Tibial artery (tissue), 4 donors: ENCODE data around the gene TRAPPC11.

ENCODE experiments used
- DNase-seq, 2 donors: peaks; one replicate each; pipeline ENCODE4 v3.0.0-alpha.2; 2019
- H3K27ac ChIP-seq, 2 donors: fragments of 200-600 bp; sonication (generic) in 1 of 2; 1 replicate in 1 of 2; 2 replicates in 1 of 2; pipeline ENCODE4 v1.5.1; 2018 to 2019; ENCODE audit warnings: mild to moderate bottlenecking in 1 of 2
- H3K27me3 ChIP-seq, 2 donors: fragments of 200-600 bp; sonication (generic) in 1 of 2; one replicate each; pipeline versions ENCODE4 v1.5.1 to v1.6.0; 2016 to 2019
- H3K36me3 ChIP-seq, 3 donors: fragments of 200-600 bp; sonication (generic) in 2 of 3; one replicate each; pipeline ENCODE4 v1.5.1; 2016 to 2019; ENCODE audit warnings: mild to moderate bottlenecking in 2 of 3
- H3K4me1 ChIP-seq, 4 donors: fragments of 200-600 bp; sonication (generic) in 2 of 4; 1 replicate in 3 of 4; 2 replicates in 1 of 4; pipeline ENCODE4 v1.5.1; 2016 to 2019
- H3K4me3 ChIP-seq, 2 donors: fragments of 200-600 bp; sonication (generic) in 1 of 2; 1 replicate in 1 of 2; 2 replicates in 1 of 2; pipeline ENCODE4 v1.5.1; 2018 to 2019; ENCODE audit warnings: mild to moderate bottlenecking in 2 of 2
- H3K9me3 ChIP-seq, 3 donors: fragments of 200-600 bp; sonication (generic) in 1 of 3; one replicate each; pipeline ENCODE4 v1.5.1; 2016 to 2019
- CTCF ChIP-seq, 2 experiments: fragments of 200-600 bp in 1 of 2; fragments of 450-650 bp in 1 of 2; IDR thresholded peaks; one replicate each; pipeline ENCODE4 v1.5.1; 2017 to 2019; ENCODE audit warnings: antibody characterized with exemption in 2 of 2, mild to moderate bottlenecking in 1 of 2, moderate library complexity in 1 of 2
- intact Hi-C: fragments of 100-400 bp; cut with DNase I; formaldehyde crosslinking; loops from one replicate; pipeline ENCODE4 v1.15.0; 2023; ENCODE audit warnings: low total_unique reads

TRAPPC11 gene

GRCh38 chr4:183635741-183636140 lies 23.4 kb upstream of the TRAPPC11 start:
- intact Hi-C loops = no loop called here
- DNase-seq = no peak
- Histone ChIP-seq H3K27me3 (no peaks in the 10 kb centered on the region), H3K27ac (peak overlapping the region in 1 of 2 donors; percentile 61), H3K4me3 (no peak overlapping the region), H3K36me3 (no peaks in the 10 kb centered on the region), H3K4me1 (peaks cover 0 to 36% (median 18%) of the 10 kb centered on the region in 4 donors), H3K9me3 (no peaks in the 10 kb centered on the region)
- TF ChIP-seq CTCF (IDR thresholded peaks at IDR 0.05) = no peak

- Histone ChIP-seq H3K9me3 (no peaks in the 10 kb centered on the region), H3K27ac (peak overlapping the region; percentile 43 to 61), H3K27me3 (no peaks in the 10 kb centered on the region), H3K4me1 (peaks cover 0 to 36% (median 18%) of the 10 kb centered on the region in 4 donors), H3K36me3 (peaks cover 0 to 2% (median 0%) of the 10 kb centered on the region in 3 donors), H3K4me3 (peak overlapping the region; percentile 27 to 34)
- DNase-seq = no peak
- TF ChIP-seq CTCF (IDR thresholded peaks at IDR 0.05) = no peak
- intact Hi-C loops = no loop called here
These were observed 22.6 kb upstream of the TRAPPC11 start for GRCh38 chr4:183636503-183636902.

DNA sequence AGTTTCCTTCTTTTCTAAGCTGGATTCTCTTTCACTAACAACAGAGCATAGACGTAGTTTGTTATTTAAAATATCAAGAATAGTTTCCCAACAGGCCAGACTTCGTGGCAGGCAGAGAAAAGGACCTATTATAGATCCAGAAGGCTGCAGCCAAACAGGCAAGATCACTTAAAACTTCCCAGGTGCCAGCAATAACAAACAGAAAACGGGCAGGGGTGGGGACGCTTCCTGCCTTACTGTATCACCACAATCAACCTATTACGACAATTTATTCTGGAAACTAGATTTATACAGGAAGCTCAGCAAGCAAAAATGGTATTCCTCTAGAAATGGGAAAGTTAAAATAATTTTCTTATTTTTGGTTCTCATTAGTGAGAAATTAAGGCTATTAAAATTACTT lies 22.2 kb upstream of the TRAPPC11 start:
- intact Hi-C loops = no loop called here
- TF ChIP-seq CTCF (IDR thresholded peaks at IDR 0.05) = no peak

GRCh38 chr4:183637461-183637860 lies 21.6 kb upstream of the TRAPPC11 start:
- peak overlapping the region; percentile 61 to 66 for H3K27ac ChIP-seq
- intact Hi-C loops = no loop called here
- no peak for TF ChIP-seq CTCF (IDR thresholded peaks at IDR 0.05)

More for the DNA sequence above, 22.2 kb upstream of the TRAPPC11 start:
- H3K4me1 ChIP-seq = peaks cover 0 to 36% (median 18%) of the 10 kb centered on the region in 4 donors
- H3K27ac ChIP-seq = peak overlapping the region; percentile 43 to 61
- H3K36me3 ChIP-seq = peaks cover 0 to 6% (median 0%) of the 10 kb centered on the region in 3 donors
- H3K9me3 ChIP-seq = no peaks in the 10 kb centered on the region
- H3K4me3 ChIP-seq = peak overlapping the region; percentile 27 to 34
- DNase-seq = no peak
- H3K27me3 ChIP-seq = no peaks in the 10 kb centered on the region

DNA sequence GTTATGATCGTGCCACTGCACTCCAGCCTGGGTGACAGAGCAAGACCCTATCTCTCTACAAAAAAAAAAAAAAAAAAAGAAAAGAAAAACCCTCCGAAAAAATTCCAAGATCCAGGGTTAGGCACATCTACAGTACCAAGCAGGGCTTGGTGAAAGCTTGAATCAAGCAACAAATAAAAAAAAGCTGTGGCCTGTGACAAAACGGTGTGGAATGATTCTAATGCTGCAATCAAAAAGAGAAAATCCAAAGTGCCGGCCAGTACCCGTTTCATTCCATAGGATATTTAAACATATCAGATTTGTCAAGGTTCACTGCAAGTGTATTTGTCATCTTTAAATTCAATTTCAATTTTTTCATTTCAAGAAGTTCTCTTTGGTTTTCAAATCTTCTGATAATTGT lies 20.7 kb upstream of the TRAPPC11 start:
- no peaks in the 10 kb centered on the region for H3K9me3 ChIP-seq
- no peak overlapping the region for H3K4me3 ChIP-seq
- H3K4me1 ChIP-seq = peaks cover 0 to 36% (median 18%) of the 10 kb centered on the region in 4 donors
- H3K27me3 ChIP-seq = no peaks in the 10 kb centered on the region
- peaks cover 4 to 9% (median 4%) of the 10 kb centered on the region in 3 donors for H3K36me3 ChIP-seq
- intact Hi-C loops = no loop called here
- DNase-seq = no peak
- TF ChIP-seq CTCF (IDR thresholded peaks at IDR 0.05) = no peak
- peak overlapping the region; percentile 61 to 66 for H3K27ac ChIP-seq

More at GRCh38 chr4:183637461-183637860, 21.6 kb upstream of the TRAPPC11 start:
- peaks cover under 1 to 7% (median 2%) of the 10 kb centered on the region in 3 donors for H3K36me3 ChIP-seq
- no peak for DNase-seq
- no peaks in the 10 kb centered on the region for H3K9me3 ChIP-seq
- H3K4me1 ChIP-seq = peaks cover 0 to 36% (median 18%) of the 10 kb centered on the region in 4 donors
- H3K4me3 ChIP-seq = no peak overlapping the region
- H3K27me3 ChIP-seq = no peaks in the 10 kb centered on the region

DNA sequence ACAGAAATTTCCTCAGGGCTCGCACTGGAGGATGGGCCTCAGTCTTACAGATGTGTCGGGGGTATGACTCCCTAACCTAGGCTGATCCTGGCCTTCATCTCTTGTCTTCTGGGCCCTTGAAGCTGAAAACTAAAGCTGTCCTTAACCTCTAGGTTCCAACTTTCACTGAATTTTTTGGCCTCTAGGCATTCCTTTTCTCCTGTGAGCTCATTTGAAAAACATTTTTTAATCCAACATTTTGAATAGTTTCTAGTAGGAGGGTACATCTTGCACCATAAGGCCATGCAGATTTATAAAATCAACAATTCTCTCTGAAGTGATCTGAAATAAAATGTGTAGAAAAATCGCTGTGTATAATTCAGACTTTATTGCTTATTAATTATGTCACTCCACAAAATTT lies 19.8 kb upstream of the TRAPPC11 start:
- intact Hi-C loops = no loop called here
- H3K4me1 ChIP-seq = peaks cover 0 to 36% (median 18%) of the 10 kb centered on the region in 4 donors
- no peaks in the 10 kb centered on the region for H3K9me3 ChIP-seq
- H3K36me3 ChIP-seq = peaks cover 12 to 17% (median 12%) of the 10 kb centered on the region in 3 donors
- TF ChIP-seq CTCF (IDR thresholded peaks at IDR 0.05) = no peak
- no peak for DNase-seq
- H3K27ac ChIP-seq = peak overlapping the region; percentile 61 to 66
- no peak overlapping the region for H3K4me3 ChIP-seq
- H3K27me3 ChIP-seq = no peaks in the 10 kb centered on the region
